ENCODE data around the gene CELF2.

CELF2 gene

GRCh38 chr10:11138314-11139033 is 120.8 kb downstream of the CELF2 start:
- no peak for FAIRE-seq

- FAIRE-seq: no peak
Observed at GRCh38 chr10:11140963-11141362, 123.3 kb downstream of the CELF2 start.

GRCh38 chr10:11141571-11142091 is 124.0 kb downstream of the CELF2 start:
- FAIRE-seq: no peak

GRCh38 chr10:11142777-11143176 is 125.1 kb downstream of the CELF2 start:
- FAIRE-seq: no peak

- FAIRE-seq: no peak
Observed at GRCh38 chr10:11143242-11143641, 125.6 kb downstream of the CELF2 start.

GRCh38 chr10:11144626-11145494 is 127.2 kb downstream of the CELF2 start:
- FAIRE-seq: no peak

GRCh38 chr10:11145495-11145855 is 127.8 kb downstream of the CELF2 start:
- FAIRE-seq: no peak

- FAIRE-seq: no peak
Observed at GRCh38 chr10:11146402-11147171, 128.9 kb downstream of the CELF2 start.

GRCh38 chr10:11147722-11148121 is 130.1 kb downstream of the CELF2 start:
- FAIRE-seq: no peak

- no peak for FAIRE-seq
Observed at GRCh38 chr10:11148142-11149028, 130.7 kb downstream of the CELF2 start.

- FAIRE-seq: no peak
Observed at GRCh38 chr10:11149807-11150141, 132.1 kb downstream of the CELF2 start.

GRCh38 chr10:11150231-11150731 is 132.6 kb downstream of the CELF2 start:
- no peak for FAIRE-seq

- no peak for FAIRE-seq
Observed at GRCh38 chr10:11150879-11151415, 133.3 kb downstream of the CELF2 start.

- FAIRE-seq: no peak
Observed at GRCh38 chr10:11152801-11153200, 135.1 kb downstream of the CELF2 start.

GRCh38 chr10:11153245-11153644 is 135.6 kb downstream of the CELF2 start:
- no peak for FAIRE-seq

GRCh38 chr10:11153766-11154165 is 136.1 kb downstream of the CELF2 start:
- no peak for FAIRE-seq

- no peak for FAIRE-seq
Observed at GRCh38 chr10:11154333-11154732, 136.7 kb downstream of the CELF2 start.

GRCh38 chr10:11154849-11155498 is 137.3 kb downstream of the CELF2 start:
- no peak for FAIRE-seq

GRCh38 chr10:11156480-11156879 is 138.8 kb downstream of the CELF2 start:
- no peak for FAIRE-seq

- no peak for FAIRE-seq
Observed at GRCh38 chr10:11157292-11158076, 139.8 kb downstream of the CELF2 start.

All from TTC549 (cell line).